Bronchial epithelial cell (primary cell): ENCODE results near the gene MROH2A. TPM values are rescaled to one million over a fixed set of nuclear protein-coding genes. Genes with fewer than 3 reads are reported as not detected.

Source experiments
- DNase-seq: peaks from one replicate; pipeline ENCODE4 v3.0.0-alpha.2; 2010; ENCODE audit warnings: low read depth
- FAIRE-seq: peaks from 2 replicates; lab custom pipeline; 2011; peaks lifted over from hg19 to GRCh38; lab: Jason Lieb, UNC
- H3K27me3 ChIP-seq: 2 replicates; pipeline ENCODE4 v1.5.1; 2011; ENCODE audit warnings: low read length; ENCODE audit not compliant: control insufficient read depth, insufficient read depth
- H3K36me3 ChIP-seq: 2 replicates; pipeline ENCODE4 v1.5.1; 2011; ENCODE audit warnings: low read length; ENCODE audit not compliant: control insufficient read depth, insufficient read depth
- H3K4me3 ChIP-seq: 2 replicates; pipeline ENCODE4 v1.5.1; 2011; ENCODE audit warnings: mild to moderate bottlenecking, low read depth, low read length, control low read depth
- total RNA-seq: library from RNA; depleted of rRNA; stranded (reverse); fragments of >200 nt; gene quantifications from 2 replicates; pipeline ENCODE4 v1.2.1, GENCODE V29; 2014
- TF ChIP-seq, protein P1 (sequence below): IDR thresholded peaks from 2 replicates; pipeline ENCODE4 v1.5.1; 2011; ENCODE audit warnings: mild to moderate bottlenecking, moderate library complexity, low read length, control low read depth, inconsistent platforms; ENCODE audit not compliant: insufficient read depth, severe bottlenecking

MROH2A gene
- total RNA-seq, 1 donor from 2014 or later = not detected

- no peak overlapping the region for H3K4me3 ChIP-seq
- no peak for DNase-seq
- H3K36me3 ChIP-seq = no peaks in the 10 kb centered on the region
- H3K27me3 ChIP-seq = no peaks in the 10 kb centered on the region
- TF ChIP-seq, protein P1, sequence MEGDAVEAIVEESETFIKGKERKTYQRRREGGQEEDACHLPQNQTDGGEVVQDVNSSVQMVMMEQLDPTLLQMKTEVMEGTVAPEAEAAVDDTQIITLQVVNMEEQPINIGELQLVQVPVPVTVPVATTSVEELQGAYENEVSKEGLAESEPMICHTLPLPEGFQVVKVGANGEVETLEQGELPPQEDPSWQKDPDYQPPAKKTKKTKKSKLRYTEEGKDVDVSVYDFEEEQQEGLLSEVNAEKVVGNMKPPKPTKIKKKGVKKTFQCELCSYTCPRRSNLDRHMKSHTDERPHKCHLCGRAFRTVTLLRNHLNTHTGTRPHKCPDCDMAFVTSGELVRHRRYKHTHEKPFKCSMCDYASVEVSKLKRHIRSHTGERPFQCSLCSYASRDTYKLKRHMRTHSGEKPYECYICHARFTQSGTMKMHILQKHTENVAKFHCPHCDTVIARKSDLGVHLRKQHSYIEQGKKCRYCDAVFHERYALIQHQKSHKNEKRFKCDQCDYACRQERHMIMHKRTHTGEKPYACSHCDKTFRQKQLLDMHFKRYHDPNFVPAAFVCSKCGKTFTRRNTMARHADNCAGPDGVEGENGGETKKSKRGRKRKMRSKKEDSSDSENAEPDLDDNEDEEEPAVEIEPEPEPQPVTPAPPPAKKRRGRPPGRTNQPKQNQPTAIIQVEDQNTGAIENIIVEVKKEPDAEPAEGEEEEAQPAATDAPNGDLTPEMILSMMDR = no peak
- no peak for FAIRE-seq
Observed at GRCh38 chr2:233835230-233836186, 57.4 kb downstream of the MROH2A start.

- no peaks in the 10 kb centered on the region for H3K27me3 ChIP-seq
- H3K4me3 ChIP-seq = no peak overlapping the region
- FAIRE-seq = no peak
- DNase-seq = no peak
- no peaks in the 10 kb centered on the region for H3K36me3 ChIP-seq
- TF ChIP-seq, protein P1 = no peak
Observed at GRCh38 chr2:233836359-233836758, 58.2 kb downstream of the MROH2A start.

- TF ChIP-seq, protein P1 = no peak
- DNase-seq (no peak), FAIRE-seq (no peak)
- Histone ChIP-seq H3K27me3 (no peaks in the 10 kb centered on the region), H3K4me3 (no peak overlapping the region), H3K36me3 (no peaks in the 10 kb centered on the region)
Observed at GRCh38 chr2:233837694-233838229, 59.6 kb downstream of the MROH2A start.

DNA sequence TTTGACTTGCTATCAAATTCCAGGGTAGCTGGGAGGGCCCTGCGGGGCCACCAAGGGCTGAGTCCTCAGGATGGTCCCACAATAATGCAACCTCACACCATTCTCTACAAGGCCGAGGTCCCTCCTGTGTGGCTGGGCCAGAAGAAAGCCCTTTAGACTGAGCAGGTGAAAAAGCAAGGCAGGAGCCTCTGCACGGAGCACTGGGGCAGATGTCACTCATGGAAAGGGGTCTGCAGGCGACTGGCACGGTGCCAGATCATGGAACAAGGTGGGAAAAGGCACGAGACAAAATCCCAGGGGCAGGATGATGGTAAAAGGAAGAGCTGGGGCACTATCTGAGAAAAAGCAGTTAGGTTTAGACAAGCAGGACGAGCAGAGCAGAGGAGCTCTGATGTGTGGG, 60.1 kb downstream of the MROH2A start:
- FAIRE-seq = no peak
- H3K27me3 ChIP-seq = no peaks in the 10 kb centered on the region
- no peaks in the 10 kb centered on the region for H3K36me3 ChIP-seq

DNA sequence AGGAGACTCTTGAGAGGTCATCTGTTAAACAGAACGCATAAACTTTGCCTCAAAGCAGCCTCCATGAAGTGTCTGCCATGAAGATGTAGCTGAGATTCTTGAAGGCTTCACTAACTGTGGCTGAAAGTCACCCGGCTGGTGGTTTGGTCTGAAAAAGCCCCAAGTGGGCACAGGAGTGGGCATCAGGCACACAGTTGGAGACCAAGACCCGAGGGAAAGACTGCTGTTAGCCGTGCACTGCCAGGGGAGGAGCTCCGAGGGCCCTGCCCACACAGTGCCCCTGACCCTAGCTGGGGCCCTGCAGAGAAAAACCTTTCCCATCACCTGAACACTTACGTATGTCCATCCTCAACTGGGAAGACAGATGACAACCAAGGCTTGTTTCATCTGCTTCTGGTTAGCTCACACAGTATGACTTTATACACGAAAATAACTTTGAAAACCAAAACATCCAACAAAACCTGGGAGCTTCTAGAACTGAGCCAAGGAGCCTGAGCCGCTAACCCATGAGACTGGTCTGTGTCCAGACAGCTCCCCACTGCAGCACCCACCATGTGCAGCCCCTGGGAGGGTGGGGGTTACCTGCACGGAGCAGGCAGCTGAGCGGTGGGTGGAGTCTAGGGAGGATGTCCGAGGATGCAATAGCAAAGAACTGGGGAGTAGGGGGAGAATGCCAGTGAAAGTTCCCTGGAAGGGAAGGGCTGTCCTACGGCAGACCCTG, 60.8 kb downstream of the MROH2A start:
- TF ChIP-seq, protein P1 = no peak
- DNase-seq (no peak), FAIRE-seq (no peak)
- Histone ChIP-seq H3K27me3 (no peaks in the 10 kb centered on the region), H3K4me3 (no peak overlapping the region), H3K36me3 (no peaks in the 10 kb centered on the region)

More for the DNA sequence above, 60.1 kb downstream of the MROH2A start:
- H3K4me3 ChIP-seq = no peak overlapping the region
- TF ChIP-seq, protein P1 = no peak
- DNase-seq = no peak
